PFSK-1 (cell line): ENCODE data around the gene HPGDS.

ENCODE experiments used
- FOXP2 ChIP-seq: optimal IDR thresholded peaks from 2 replicates; pipeline ENCODE3; 2011; ENCODE audit warnings: borderline replicate concordance, control low read depth, inconsistent platforms; ENCODE audit not compliant: insufficient read depth; ENCODE audit errors: extremely low read length, extremely low read depth
- POLR2AphosphoS5 ChIP-seq: IDR thresholded peaks from 2 replicates; pipeline ENCODE4 v1.6.1; 2012; ENCODE audit warnings: low read depth, mild to moderate bottlenecking, control low read depth, low read length, moderate library complexity
- SIN3A ChIP-seq: IDR thresholded peaks from 2 replicates; pipeline ENCODE4 v1.6.1; 2012; ENCODE audit warnings: mild to moderate bottlenecking, low read length, moderate library complexity, borderline replicate concordance; ENCODE audit not compliant: insufficient read depth
- TAF1 ChIP-seq: IDR thresholded peaks from 2 replicates; pipeline ENCODE4 v1.6.1; 2012; ENCODE audit warnings: low read length, control low read depth, borderline replicate concordance; ENCODE audit not compliant: insufficient read depth
- TF ChIP-seq, protein P1 (sequence below), 2 experiments: IDR thresholded peaks; 2 replicates each; pipeline versions ENCODE4 v1.6.1 to v1.8.0; 2011 to 2012; ENCODE audit warnings: low read depth in 2 of 2, low read length in 2 of 2, control low read depth in 1 of 2, inconsistent platforms in 1 of 2, mild to moderate bottlenecking in 1 of 2, moderate library complexity in 1 of 2; ENCODE audit not compliant: insufficient read depth in 1 of 2

HPGDS gene

DNA sequence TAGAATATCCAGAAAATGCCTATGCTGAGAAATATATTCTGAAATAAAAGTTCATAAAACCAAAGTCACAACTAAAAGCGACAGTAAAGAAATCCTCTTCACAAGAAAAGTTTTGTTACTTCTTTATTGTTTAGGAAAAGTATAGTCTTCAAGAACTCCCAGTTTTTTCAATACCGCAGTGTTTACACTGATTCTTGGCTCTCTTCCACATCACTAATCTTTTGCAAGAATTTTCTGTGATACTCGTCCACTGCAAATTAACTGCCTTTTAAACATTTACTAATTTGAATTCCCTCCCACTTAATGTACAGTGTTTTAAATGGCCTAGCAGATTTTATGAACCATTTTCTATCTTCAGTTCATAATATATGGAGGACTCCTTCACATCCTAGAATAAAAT, 65.1 kb downstream of the HPGDS start:
- TF ChIP-seq TAF1 (no peak), POLR2AphosphoS5 (no peak), FOXP2 (no peak), SIN3A (no peak)
- TF ChIP-seq, protein P1, sequence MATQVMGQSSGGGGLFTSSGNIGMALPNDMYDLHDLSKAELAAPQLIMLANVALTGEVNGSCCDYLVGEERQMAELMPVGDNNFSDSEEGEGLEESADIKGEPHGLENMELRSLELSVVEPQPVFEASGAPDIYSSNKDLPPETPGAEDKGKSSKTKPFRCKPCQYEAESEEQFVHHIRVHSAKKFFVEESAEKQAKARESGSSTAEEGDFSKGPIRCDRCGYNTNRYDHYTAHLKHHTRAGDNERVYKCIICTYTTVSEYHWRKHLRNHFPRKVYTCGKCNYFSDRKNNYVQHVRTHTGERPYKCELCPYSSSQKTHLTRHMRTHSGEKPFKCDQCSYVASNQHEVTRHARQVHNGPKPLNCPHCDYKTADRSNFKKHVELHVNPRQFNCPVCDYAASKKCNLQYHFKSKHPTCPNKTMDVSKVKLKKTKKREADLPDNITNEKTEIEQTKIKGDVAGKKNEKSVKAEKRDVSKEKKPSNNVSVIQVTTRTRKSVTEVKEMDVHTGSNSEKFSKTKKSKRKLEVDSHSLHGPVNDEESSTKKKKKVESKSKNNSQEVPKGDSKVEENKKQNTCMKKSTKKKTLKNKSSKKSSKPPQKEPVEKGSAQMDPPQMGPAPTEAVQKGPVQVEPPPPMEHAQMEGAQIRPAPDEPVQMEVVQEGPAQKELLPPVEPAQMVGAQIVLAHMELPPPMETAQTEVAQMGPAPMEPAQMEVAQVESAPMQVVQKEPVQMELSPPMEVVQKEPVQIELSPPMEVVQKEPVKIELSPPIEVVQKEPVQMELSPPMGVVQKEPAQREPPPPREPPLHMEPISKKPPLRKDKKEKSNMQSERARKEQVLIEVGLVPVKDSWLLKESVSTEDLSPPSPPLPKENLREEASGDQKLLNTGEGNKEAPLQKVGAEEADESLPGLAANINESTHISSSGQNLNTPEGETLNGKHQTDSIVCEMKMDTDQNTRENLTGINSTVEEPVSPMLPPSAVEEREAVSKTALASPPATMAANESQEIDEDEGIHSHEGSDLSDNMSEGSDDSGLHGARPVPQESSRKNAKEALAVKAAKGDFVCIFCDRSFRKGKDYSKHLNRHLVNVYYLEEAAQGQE (IDR thresholded peaks at IDR 0.05; ENCODE audit: insufficient read depth in 1 of 2, low read depth in 2 of 2, low read length in 2 of 2), result no peak

DNA sequence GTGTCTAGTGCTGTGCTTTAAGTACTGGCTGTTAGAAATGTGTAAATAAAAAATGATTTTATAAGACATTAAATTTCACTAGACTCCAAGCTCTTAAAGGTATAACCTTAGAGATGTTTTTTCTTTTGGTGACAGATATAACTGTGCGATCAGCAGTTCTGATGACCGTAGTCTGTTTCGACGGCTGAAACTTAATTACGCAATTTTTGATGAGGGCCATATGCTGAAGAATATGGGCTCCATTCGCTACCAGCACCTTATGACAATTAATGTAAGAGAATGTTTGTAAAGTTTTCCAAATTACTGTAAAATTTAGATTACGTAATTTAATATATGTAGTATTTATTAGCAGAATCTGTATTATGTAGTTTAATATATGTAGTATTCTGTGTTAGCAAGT, 66.4 kb downstream of the HPGDS start:
- TF ChIP-seq FOXP2 (no peak), POLR2AphosphoS5 (no peak), TAF1 (no peak), SIN3A (no peak)
- TF ChIP-seq, protein P1 (IDR thresholded peaks at IDR 0.05; ENCODE audit: insufficient read depth in 1 of 2, low read depth in 2 of 2, low read length in 2 of 2), result no peak

DNA sequence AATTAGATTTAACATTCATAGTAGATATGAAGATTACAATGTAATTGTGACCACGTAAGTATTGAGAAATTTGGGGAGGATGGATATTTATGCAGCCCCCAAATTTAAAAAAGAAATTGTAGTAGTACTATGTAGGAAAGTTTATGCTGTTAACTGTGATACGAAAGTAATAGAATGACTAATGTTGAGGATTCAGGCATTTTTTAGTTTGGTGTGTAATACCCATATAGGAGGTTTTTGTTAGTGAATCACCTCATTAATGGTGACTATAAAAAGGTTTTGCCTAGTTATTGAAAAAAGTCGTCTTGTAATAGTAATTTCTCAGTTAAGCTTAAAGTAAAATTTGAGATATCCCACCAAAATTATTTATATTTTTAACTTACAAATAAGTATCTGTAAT, 67.7 kb downstream of the HPGDS start:
- TF ChIP-seq SIN3A (no peak), FOXP2 (no peak), POLR2AphosphoS5 (no peak), TAF1 (no peak)
- TF ChIP-seq, protein P1 (IDR thresholded peaks at IDR 0.05; ENCODE audit: insufficient read depth in 1 of 2, low read depth in 2 of 2, low read length in 2 of 2), result no peak

DNA sequence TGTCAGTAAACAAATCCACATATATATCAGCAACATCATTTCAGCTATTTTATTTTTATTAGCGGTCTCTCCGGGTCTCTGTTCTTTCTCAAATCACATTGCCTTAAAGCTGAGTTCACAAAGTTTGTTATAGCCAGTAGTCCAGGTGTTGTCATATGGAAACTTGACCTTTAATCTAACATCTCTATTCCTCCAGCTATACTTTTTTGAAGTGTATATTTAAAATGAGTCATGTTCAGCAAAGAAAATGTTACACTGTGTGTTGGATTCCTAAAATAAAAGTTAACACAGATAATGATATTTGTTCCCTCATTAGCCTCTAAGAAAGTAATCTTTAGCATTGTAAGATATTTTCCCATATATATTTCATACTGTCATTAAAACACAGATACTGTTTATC, 71.4 kb downstream of the HPGDS start:
- TF ChIP-seq, protein P1 (IDR thresholded peaks at IDR 0.05; ENCODE audit: insufficient read depth in 1 of 2, low read depth in 2 of 2, low read length in 2 of 2), result no peak
- TF ChIP-seq TAF1, result no peak
- TF ChIP-seq POLR2AphosphoS5, result no peak
- TF ChIP-seq FOXP2, result no peak
- TF ChIP-seq SIN3A, result no peak

DNA sequence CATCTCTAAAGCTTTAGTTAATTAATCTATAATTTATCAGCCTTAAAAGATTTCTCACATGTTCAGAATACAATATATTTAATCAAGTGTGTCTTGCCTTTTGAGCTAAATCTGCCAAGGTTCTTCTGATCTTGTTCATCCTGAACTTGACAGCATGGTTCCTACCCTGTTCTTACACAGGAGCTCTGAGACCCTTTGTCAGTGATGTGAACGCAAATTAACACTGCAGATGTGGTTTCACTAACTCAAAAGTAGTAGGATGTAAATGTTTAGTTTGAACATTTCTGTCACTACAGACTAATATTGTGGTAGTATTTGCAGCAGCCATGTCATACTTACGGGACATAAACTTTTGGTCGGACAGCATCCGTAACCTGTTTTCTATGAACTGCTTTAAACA, 75.6 kb downstream of the HPGDS start:
- TF ChIP-seq FOXP2 (no peak), POLR2AphosphoS5 (no peak), TAF1 (no peak), SIN3A (no peak)
- TF ChIP-seq, protein P1 (IDR thresholded peaks at IDR 0.05; ENCODE audit: insufficient read depth in 1 of 2, low read depth in 2 of 2, low read length in 2 of 2), result no peak
